HepG2 (cell line): ENCODE results near the gene NEBL. TPM values are rescaled to one million over a fixed set of nuclear protein-coding genes. Genes with fewer than 3 reads are reported as not detected.

ENCODE experiments used
- HDAC2 ChIP-seq: sonication (generic); formaldehyde crosslinking; IDR thresholded peaks from 2 replicates; pipeline ENCODE4 v1.4.0; 2020; ENCODE audit warnings: missing genetic modification reagents
- NFE2 ChIP-seq: sonication (generic); formaldehyde crosslinking; IDR thresholded peaks from 2 replicates; pipeline ENCODE4 v1.4.0; 2020; ENCODE audit warnings: missing genetic modification reagents
- RORA ChIP-seq: sonication (generic); formaldehyde crosslinking; IDR thresholded peaks from 2 replicates; pipeline ENCODE4 v1.5.0; 2020; ENCODE audit warnings: mild to moderate bottlenecking, missing genetic modification reagents, moderate library complexity
- SMAD9 ChIP-seq: sonication (generic); formaldehyde crosslinking; IDR thresholded peaks from 2 replicates; pipeline ENCODE4 v1.5.1; 2020; ENCODE audit warnings: mild to moderate bottlenecking, missing genetic modification reagents
- STAG1 ChIP-seq: sonication (generic); formaldehyde crosslinking; IDR thresholded peaks from 2 replicates; pipeline ENCODE4 v1.4.0; 2020; ENCODE audit warnings: missing genetic modification reagents
- ZNF12 ChIP-seq: sonication (generic); formaldehyde crosslinking; IDR thresholded peaks from 2 replicates; pipeline ENCODE4 v1.5.0; 2020; ENCODE audit warnings: missing genetic modification reagents
- ZNF629 ChIP-seq: sonication (generic); formaldehyde crosslinking; conservative IDR thresholded peaks from 2 replicates; pipeline ENCODE4 v1.5.0; 2020; ENCODE audit warnings: missing genetic modification reagents
- polyA plus RNA-seq, 8 experiments: library from polyadenylated mRNA; depleted of rRNA in 3 of 8; stranded (reverse) in 7 of 8; unstranded in 1 of 8; fragments of >200 nt; fragmentation: Illumina TruSeq in 4 of 8; extraction: Trizol in 4 of 8; gene quantifications; 2 replicates each; pipeline versions ENCODE4 v1.2.1 to v1.2.3, GENCODE V29; 2011 to 2016; ENCODE audit warnings: low read depth in 4 of 8, missing spikeins in 1 of 8, mixed read lengths in 1 of 8; ENCODE audit not compliant: insufficient read depth in 1 of 8
- total RNA-seq, 5 experiments: library from RNA; depleted of rRNA; stranded (reverse); fragments of >200 nt; fragmentation: Illumina TruSeq; extraction: Trizol; gene quantifications; 2 replicates each; pipeline ENCODE4 v1.2.3, GENCODE V29; 2016; ENCODE audit warnings: low read depth in 1 of 5
- TF ChIP-seq, protein P1 (sequence below): sonication (generic); formaldehyde crosslinking; conservative IDR thresholded peaks from 2 replicates; pipeline ENCODE4 v1.5.0; 2020; ENCODE audit warnings: missing genetic modification reagents
- TF ChIP-seq, protein P2 (sequence below): sonication (generic); formaldehyde crosslinking; IDR thresholded peaks from 2 replicates; pipeline ENCODE4 v1.5.0; 2020; ENCODE audit warnings: missing genetic modification reagents, mild to moderate bottlenecking, borderline replicate concordance
- TF ChIP-seq, protein P3 (sequence below): sonication (generic); formaldehyde crosslinking; IDR thresholded peaks from 2 replicates; pipeline ENCODE4 v1.5.0; 2020; ENCODE audit warnings: mild to moderate bottlenecking, missing genetic modification reagents, moderate library complexity

The NEBL gene
- total and polyA plus RNA-seq, 2 of the 13 experiments (the other 11 are each of a cell fraction or from before 2014, with no cell fraction given): not detected

DNA sequence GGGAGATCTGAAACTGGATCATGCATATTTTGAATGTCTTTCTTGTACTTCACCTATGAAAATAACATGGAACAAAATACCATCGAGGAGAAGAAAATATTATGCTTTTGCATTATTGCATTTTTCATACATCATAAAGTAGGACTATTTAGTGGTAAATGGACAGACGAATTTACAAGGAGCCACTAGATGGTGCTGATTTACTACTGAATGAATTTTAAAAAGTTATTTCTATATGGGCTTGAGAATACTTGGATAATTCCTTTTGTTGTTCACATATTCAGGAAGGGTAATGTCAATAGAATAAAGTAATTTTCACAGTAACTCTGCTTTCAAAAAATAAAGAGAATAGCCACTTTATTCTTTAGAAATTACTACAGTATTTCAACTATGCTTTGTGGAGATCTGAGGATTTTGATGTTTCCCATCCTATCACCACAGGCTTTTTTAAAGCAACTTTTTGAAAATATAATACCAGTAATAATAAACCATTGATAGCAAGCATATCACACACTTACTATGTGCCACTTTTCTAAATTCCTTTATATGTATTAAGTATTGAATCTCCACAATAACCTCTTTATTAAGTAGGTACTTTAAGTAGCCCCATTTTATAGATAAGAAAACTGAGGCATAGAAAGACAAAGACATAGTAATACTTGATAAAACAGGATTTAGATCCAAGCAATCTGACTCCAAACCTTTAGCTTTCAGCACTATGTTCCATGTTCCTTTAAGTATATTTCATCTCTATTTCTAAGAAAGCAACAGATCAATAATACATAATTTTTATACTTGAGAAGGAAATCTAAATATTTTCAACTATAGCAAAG, 38.6 kb downstream of the NEBL start (continued):
- TF ChIP-seq, protein P1, sequence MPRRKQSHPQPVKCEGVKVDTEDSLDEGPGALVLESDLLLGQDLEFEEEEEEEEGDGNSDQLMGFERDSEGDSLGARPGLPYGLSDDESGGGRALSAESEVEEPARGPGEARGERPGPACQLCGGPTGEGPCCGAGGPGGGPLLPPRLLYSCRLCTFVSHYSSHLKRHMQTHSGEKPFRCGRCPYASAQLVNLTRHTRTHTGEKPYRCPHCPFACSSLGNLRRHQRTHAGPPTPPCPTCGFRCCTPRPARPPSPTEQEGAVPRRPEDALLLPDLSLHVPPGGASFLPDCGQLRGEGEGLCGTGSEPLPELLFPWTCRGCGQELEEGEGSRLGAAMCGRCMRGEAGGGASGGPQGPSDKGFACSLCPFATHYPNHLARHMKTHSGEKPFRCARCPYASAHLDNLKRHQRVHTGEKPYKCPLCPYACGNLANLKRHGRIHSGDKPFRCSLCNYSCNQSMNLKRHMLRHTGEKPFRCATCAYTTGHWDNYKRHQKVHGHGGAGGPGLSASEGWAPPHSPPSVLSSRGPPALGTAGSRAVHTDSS (CRISPR knock-in tag): no peak
- TF ChIP-seq ZNF12 (no peak), HDAC2 (CRISPR knock-in tag) (no peak), NFE2 (no peak), STAG1 (peak; percentile 82), SMAD9 (CRISPR knock-in tag) (no peak), ZNF629 (0 out of 2 replicates have a peak, but pooled peaks have one; percentile 23), RORA (CRISPR knock-in tag) (no peak)
- TF ChIP-seq, protein P2, sequence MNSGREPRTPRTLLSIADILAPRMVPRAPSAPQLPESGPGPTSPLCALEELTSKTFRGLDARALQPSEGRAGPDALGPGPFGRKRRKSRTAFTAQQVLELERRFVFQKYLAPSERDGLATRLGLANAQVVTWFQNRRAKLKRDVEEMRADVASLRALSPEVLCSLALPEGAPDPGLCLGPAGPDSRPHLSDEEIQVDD (CRISPR knock-in tag): no peak
- TF ChIP-seq, protein P3, sequence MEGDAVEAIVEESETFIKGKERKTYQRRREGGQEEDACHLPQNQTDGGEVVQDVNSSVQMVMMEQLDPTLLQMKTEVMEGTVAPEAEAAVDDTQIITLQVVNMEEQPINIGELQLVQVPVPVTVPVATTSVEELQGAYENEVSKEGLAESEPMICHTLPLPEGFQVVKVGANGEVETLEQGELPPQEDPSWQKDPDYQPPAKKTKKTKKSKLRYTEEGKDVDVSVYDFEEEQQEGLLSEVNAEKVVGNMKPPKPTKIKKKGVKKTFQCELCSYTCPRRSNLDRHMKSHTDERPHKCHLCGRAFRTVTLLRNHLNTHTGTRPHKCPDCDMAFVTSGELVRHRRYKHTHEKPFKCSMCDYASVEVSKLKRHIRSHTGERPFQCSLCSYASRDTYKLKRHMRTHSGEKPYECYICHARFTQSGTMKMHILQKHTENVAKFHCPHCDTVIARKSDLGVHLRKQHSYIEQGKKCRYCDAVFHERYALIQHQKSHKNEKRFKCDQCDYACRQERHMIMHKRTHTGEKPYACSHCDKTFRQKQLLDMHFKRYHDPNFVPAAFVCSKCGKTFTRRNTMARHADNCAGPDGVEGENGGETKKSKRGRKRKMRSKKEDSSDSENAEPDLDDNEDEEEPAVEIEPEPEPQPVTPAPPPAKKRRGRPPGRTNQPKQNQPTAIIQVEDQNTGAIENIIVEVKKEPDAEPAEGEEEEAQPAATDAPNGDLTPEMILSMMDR (CRISPR knock-in tag): peak; percentile 52
